HEK293 (cell line): ENCODE measurements around the gene TES.

ENCODE experiments used
- CTCF ChIP-seq: fragments of 450-650 bp; formaldehyde crosslinking; IDR thresholded peaks from 2 replicates; pipeline ENCODE4 v1.5.1; 2016; ENCODE audit warnings: missing biosample characterization, missing genetic modification characterization
- PATZ1 ChIP-seq: fragments of 450-650 bp; formaldehyde crosslinking; IDR thresholded peaks from 2 replicates; pipeline ENCODE4 v1.5.1; 2016; ENCODE audit warnings: missing biosample characterization, missing genetic modification characterization
- ZNF16 ChIP-seq: fragments of 450-650 bp; formaldehyde crosslinking; IDR thresholded peaks from 2 replicates; pipeline ENCODE4 v1.5.1; 2016; ENCODE audit warnings: low read depth, missing biosample characterization, missing genetic modification characterization
- ZNF302 ChIP-seq: fragments of 450-650 bp; formaldehyde crosslinking; IDR thresholded peaks from 2 replicates; pipeline ENCODE4 v1.5.1; 2016; ENCODE audit warnings: missing biosample characterization, missing genetic modification characterization, low read depth
- ZNF354C ChIP-seq: fragments of 450-650 bp; formaldehyde crosslinking; IDR thresholded peaks from 2 replicates; pipeline ENCODE4 v1.5.1; 2016; ENCODE audit warnings: missing biosample characterization, missing genetic modification characterization, low read depth, borderline replicate concordance
- ZNF398 ChIP-seq: fragments of 450-650 bp; formaldehyde crosslinking; IDR thresholded peaks from 2 replicates; pipeline ENCODE4 v1.5.1; 2017; ENCODE audit warnings: missing biosample characterization, missing genetic modification characterization
- ZNF514 ChIP-seq: fragments of 450-650 bp; formaldehyde crosslinking; IDR thresholded peaks from 2 replicates; pipeline ENCODE4 v1.5.1; 2016; ENCODE audit warnings: missing biosample characterization, missing genetic modification characterization
- ZNF558 ChIP-seq: fragments of 450-650 bp; formaldehyde crosslinking; IDR thresholded peaks from 2 replicates; pipeline ENCODE4 v1.5.1; 2016; ENCODE audit warnings: missing biosample characterization, missing genetic modification characterization
- TF ChIP-seq, protein P1 (sequence below): fragments of 450-650 bp; formaldehyde crosslinking; IDR thresholded peaks from 2 replicates; pipeline ENCODE4 v1.5.1; 2016; ENCODE audit warnings: missing biosample characterization, missing genetic modification characterization
- TF ChIP-seq, protein P2 (sequence below): fragments of 450-650 bp; formaldehyde crosslinking; IDR thresholded peaks from 2 replicates; pipeline ENCODE4 v1.5.1; 2016; ENCODE audit warnings: missing biosample characterization, missing genetic modification characterization
- TF ChIP-seq, protein P3 (sequence below): fragments of 450-650 bp; formaldehyde crosslinking; IDR thresholded peaks from 2 replicates; pipeline ENCODE4 v1.5.1; 2016; ENCODE audit warnings: missing biosample characterization, missing genetic modification characterization, borderline replicate concordance

DNA sequence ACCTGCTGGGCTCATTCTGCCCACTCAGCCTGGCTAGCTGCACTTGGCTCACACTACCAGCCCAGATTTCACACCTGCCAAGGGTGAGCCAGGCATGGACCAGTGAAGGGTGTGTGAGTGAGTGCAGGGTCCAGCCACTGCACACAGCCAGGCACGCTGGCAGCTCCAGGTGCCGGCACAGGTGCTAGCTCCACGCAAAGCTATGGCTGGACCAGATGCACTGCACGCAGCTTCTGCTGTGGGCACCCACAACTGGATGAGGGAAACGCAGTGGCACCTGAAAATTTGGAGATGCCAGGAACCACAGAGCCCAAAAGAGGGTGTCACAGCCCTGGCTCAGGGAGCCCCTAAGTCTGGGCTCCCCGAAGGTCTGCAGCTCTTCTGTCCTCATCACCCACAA lies 24.9 kb upstream of the TES start:
- TF ChIP-seq ZNF16 (no peak), PATZ1 (no peak), ZNF398 (tag by site-specific recombination) (no peak), CTCF (tag by site-specific recombination) (no peak), ZNF558 (tag by site-specific recombination) (no peak), ZNF354C (tag by site-specific recombination) (no peak), ZNF302 (tag by site-specific recombination) (no peak), ZNF514 (tag by site-specific recombination) (no peak)
- TF ChIP-seq, protein P1, sequence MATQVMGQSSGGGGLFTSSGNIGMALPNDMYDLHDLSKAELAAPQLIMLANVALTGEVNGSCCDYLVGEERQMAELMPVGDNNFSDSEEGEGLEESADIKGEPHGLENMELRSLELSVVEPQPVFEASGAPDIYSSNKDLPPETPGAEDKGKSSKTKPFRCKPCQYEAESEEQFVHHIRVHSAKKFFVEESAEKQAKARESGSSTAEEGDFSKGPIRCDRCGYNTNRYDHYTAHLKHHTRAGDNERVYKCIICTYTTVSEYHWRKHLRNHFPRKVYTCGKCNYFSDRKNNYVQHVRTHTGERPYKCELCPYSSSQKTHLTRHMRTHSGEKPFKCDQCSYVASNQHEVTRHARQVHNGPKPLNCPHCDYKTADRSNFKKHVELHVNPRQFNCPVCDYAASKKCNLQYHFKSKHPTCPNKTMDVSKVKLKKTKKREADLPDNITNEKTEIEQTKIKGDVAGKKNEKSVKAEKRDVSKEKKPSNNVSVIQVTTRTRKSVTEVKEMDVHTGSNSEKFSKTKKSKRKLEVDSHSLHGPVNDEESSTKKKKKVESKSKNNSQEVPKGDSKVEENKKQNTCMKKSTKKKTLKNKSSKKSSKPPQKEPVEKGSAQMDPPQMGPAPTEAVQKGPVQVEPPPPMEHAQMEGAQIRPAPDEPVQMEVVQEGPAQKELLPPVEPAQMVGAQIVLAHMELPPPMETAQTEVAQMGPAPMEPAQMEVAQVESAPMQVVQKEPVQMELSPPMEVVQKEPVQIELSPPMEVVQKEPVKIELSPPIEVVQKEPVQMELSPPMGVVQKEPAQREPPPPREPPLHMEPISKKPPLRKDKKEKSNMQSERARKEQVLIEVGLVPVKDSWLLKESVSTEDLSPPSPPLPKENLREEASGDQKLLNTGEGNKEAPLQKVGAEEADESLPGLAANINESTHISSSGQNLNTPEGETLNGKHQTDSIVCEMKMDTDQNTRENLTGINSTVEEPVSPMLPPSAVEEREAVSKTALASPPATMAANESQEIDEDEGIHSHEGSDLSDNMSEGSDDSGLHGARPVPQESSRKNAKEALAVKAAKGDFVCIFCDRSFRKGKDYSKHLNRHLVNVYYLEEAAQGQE (tag by site-specific recombination), result no peak
- TF ChIP-seq, protein P2, sequence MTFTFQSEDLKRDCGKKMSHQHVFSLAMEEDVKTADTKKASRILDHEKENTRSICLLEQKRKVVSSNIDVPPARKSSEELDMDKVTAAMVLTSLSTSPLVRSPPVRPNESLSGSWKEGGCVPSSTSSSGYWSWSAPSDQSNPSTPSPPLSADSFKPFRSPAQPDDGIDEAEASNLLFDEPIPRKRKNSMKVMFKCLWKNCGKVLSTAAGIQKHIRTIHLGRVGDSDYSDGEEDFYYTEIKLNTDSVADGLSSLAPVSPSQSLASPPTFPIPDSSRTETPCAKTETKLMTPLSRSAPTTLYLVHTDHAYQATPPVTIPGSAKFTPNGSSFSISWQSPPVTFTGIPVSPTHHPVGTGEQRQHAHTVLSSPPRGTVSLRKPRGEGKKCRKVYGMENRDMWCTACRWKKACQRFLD (tag by site-specific recombination), result no peak
- TF ChIP-seq, protein P3, sequence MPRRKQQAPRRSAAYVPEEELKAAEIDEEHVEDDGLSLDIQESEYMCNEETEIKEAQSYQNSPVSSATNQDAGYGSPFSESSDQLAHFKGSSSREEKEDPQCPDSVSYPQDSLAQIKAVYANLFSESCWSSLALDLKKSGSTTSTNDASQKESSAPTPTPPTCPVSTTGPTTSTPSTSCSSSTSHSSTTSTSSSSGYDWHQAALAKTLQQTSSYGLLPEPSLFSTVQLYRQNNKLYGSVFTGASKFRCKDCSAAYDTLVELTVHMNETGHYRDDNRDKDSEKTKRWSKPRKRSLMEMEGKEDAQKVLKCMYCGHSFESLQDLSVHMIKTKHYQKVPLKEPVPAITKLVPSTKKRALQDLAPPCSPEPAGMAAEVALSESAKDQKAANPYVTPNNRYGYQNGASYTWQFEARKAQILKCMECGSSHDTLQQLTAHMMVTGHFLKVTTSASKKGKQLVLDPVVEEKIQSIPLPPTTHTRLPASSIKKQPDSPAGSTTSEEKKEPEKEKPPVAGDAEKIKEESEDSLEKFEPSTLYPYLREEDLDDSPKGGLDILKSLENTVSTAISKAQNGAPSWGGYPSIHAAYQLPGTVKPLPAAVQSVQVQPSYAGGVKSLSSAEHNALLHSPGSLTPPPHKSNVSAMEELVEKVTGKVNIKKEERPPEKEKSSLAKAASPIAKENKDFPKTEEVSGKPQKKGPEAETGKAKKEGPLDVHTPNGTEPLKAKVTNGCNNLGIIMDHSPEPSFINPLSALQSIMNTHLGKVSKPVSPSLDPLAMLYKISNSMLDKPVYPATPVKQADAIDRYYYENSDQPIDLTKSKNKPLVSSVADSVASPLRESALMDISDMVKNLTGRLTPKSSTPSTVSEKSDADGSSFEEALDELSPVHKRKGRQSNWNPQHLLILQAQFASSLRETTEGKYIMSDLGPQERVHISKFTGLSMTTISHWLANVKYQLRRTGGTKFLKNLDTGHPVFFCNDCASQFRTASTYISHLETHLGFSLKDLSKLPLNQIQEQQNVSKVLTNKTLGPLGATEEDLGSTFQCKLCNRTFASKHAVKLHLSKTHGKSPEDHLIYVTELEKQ (tag by site-specific recombination), result no peak
